Heart left ventricle (tissue), 16 donors: Measurements from ENCODE around the gene ABHD12B. TPM values are rescaled to one million over a fixed set of nuclear protein-coding genes. Genes with fewer than 3 reads are reported as not detected.
"Not testable (repeated sequence)": the region's sequence is repeated elsewhere in the genome, so short reads cannot be mapped to it uniquely, and the experiment has no call there.

Experiments
- ATAC-seq, 4 donors: fragments of 200-7000 bp; cut with Tn5 transposase; one replicate each; pipeline ENCODE4 v1.9.1; 2020 to 2022; ENCODE audit warnings: moderate library complexity in 4 of 4, mild to moderate bottlenecking in 3 of 4, moderate number of reproducible peaks in 1 of 4
- DNase-seq, 5 donors: peaks; one replicate each; pipeline ENCODE4 v3.0.0-alpha.2; 2020
- H3K27ac ChIP-seq, 12 donors: fragments of 200-600 bp; sonication (generic) in 4 of 12; one replicate each; pipeline versions ENCODE4 v1.5.0 to v1.8.0; 2016 to 2022; ENCODE audit warnings: mild to moderate bottlenecking in 2 of 12
- H3K27me3 ChIP-seq, 9 donors: fragments of 200-600 bp; sonication (generic) in 2 of 9; one replicate each; pipeline versions ENCODE4 v1.5.1 to v1.8.0; 2016 to 2022; ENCODE audit warnings: mild to moderate bottlenecking in 3 of 9
- H3K36me3 ChIP-seq, 9 donors: fragments of 200-600 bp; sonication (generic) in 2 of 9; one replicate each; pipeline versions ENCODE4 v1.5.0 to v1.8.0; 2018 to 2022; ENCODE audit warnings: mild to moderate bottlenecking in 2 of 9
- H3K4me1 ChIP-seq, 12 donors: fragments of 200-600 bp; sonication (generic) in 4 of 12; one replicate each; pipeline versions ENCODE4 v1.5.0 to v1.8.0; 2016 to 2022; ENCODE audit warnings: mild to moderate bottlenecking in 3 of 12
- H3K4me3 ChIP-seq, 12 donors: fragments of 200-600 bp; sonication (generic) in 4 of 12; one replicate each; pipeline versions ENCODE4 v1.5.0 to v1.8.0; 2017 to 2022; ENCODE audit warnings: mild to moderate bottlenecking in 9 of 12, moderate library complexity in 4 of 12
- H3K9me3 ChIP-seq, 12 donors: fragments of 200-600 bp; sonication (generic) in 4 of 12; one replicate each; pipeline versions ENCODE4 v1.5.0 to v1.8.0; 2016 to 2022; ENCODE audit warnings: mild to moderate bottlenecking in 1 of 12
- CTCF ChIP-seq, 12 donors: fragments of 200-600 bp; sonication (generic) in 4 of 12; IDR thresholded peaks; one replicate each; pipeline versions ENCODE4 v1.5.0 to v1.8.0; 2018 to 2022; ENCODE audit warnings: antibody characterized with exemption in 12 of 12, mild to moderate bottlenecking in 5 of 12
- POLR2A ChIP-seq, 2 donors: fragments of 450-650 bp; IDR thresholded peaks; one replicate each; pipeline ENCODE4 v1.6.1; 2017; ENCODE audit warnings: antibody characterized with exemption in 2 of 2, mild to moderate bottlenecking in 2 of 2, moderate library complexity in 2 of 2
- WGBS, 4 donors: extraction: QIAGEN DNeasy Blood & Tissue Kit in 2 of 4; methylation state at CpG; one replicate each; pipeline versions ENCODE4 v1.1.5 to v1.1.7; 2013 to 2018; 5-methylcytosine and 5-hydroxymethylcytosine counted together
- intact Hi-C, 10 donors: fragments of 100-400 bp; cut with DNase I; formaldehyde crosslinking; loops; one replicate each; pipeline versions ENCODE4 v1.11.1 to v1.14.2; 2022
- polyA plus RNA-seq, 2 donors: library from polyadenylated mRNA; stranded (reverse); fragments of 200-250 nt; gene quantifications; one replicate each; pipeline ENCODE4 v1.2.3, GENCODE V29; 2013
- total RNA-seq, 9 donors: library from RNA; depleted of rRNA in 2 of 9; stranded (reverse); fragments of >200 nt in 2 of 9; fragmentation: NEBNext Ultra II Directional in 3 of 9; extraction: Animal tissue kit (Norgen Biotek cat#: 25700) in 3 of 9; gene quantifications; one replicate each; pipeline versions ENCODE4 v1.1.0 to v1.2.4, GENCODE V29; 2016 to 2023
- donor health status: ischemic (EF 13 %, LVEDD 7.1; RV severe dilation, severe dysfunction).
- donor health status: healthy with polysubstance abuse.
- donor health status: DM: no; HTN: yes; CAD: no.
- donor health status: DM: no; HTN: no; CAD: no.
- donor health status: ischemic (EF 25% LVEDD 6.9; RV normal size, moderate dysfunction).
- donor health status: ischemic (EF 25% LVEDD 5.7; RV mildly dilated, moderate dysfunction).
- donor health status: healthy.
- donor health status: DM: yes; HTN: yes; CAD: no.
- donor health status: ischemic (EF 35%, LVEDD 5.7; RV mildly dilated, moderate dysfunction).
- donor health status: nonischemic (EF 11% LVEDD 7.7; RV severe dilation, severe dysfunction).
- donor health status: DM: yes; HTN: yes; CAD: no.
- donor health status: PGD.
- donor health status: ischemic (EF 29% LVEDD 5.4; RV normal size, mild dysfunction).
- donor health status: nonischemic (EF 23%, LVEDD 6.1; RV moderate dilation, normal function).

Gene ABHD12B
- total and polyA plus RNA-seq, 11 donors: 1.2 TPM; not detected in 10

DNA sequence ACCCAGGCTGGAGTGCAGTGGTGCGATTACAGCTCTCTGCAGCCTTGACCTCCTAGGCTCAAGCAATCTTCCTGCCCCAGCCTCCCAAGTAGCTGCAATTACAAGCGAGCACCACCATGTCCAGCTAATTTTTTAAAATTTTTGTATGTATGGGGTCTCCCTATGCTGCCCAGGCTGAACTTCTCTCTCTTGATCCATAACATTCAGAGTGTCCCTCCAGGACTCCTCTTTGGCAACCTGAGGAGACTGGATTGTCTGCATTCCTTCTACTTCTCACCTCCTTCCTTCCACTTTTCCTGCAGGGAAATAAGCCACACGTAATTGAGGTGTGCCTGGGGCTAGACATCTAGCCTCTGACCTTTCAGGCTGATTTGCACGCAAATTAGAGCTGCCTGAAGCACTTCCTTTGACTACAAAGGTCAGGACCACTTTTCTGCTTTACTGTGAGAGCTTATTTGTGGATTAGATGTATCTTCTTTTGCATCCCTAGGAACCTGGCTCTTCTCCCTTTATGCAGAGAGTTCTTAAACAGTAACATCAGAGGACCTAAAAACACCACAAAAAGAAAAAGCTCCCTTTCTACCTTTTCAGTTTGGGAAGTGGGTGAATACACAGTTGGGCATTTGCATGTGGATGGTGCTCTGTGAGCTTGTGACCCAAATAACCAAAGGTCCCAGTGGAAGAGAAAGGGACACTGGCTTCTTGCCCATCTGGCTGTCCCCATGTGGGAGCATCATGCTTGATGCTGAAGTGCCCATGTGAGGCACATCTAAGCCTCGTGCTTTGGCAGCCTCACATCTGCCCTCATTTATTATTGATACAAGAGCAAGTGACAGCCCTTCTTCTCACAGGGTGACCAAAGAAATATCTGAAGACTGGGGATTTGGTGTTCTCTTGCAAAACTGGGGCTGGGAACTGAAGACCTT lies 38.9 kb downstream of the ABHD12B start:
- Histone ChIP-seq H3K36me3 (peaks cover 0 to 100% (median 73%) of the 10 kb centered on the region in 9 donors), H3K9me3 (no peaks in the 10 kb centered on the region), H3K4me3 (no peak overlapping the region), H3K27me3 (no peaks in the 10 kb centered on the region), H3K4me1 (no peaks in the 10 kb centered on the region), H3K27ac (no peak overlapping the region)
- intact Hi-C loops: no loop called here
- WGBS, 4 donors: 79 to 86% (median 83%) methylated on average over 5 of the region's 5 CpGs
- ATAC-seq: no peak
- TF ChIP-seq POLR2A (IDR thresholded peaks at IDR 0.05): no peak
- no peak for TF ChIP-seq CTCF (IDR thresholded peaks at IDR 0.05)
- no peak for DNase-seq

- no peak for TF ChIP-seq CTCF (IDR thresholded peaks at IDR 0.05)
- no peak for TF ChIP-seq POLR2A (IDR thresholded peaks at IDR 0.05)
- H3K9me3 ChIP-seq: no peaks in the 10 kb centered on the region
- no peak for ATAC-seq
- H3K27me3 ChIP-seq: no peaks in the 10 kb centered on the region
- no peak overlapping the region for H3K4me3 ChIP-seq
- H3K36me3 ChIP-seq: peaks cover 0 to 89% (median 41%) of the 10 kb centered on the region in 9 donors
- peaks cover 0 to 10% (median 0%) of the 10 kb centered on the region in 12 donors for H3K4me1 ChIP-seq
- DNase-seq: no peak
- H3K27ac ChIP-seq: no peak overlapping the region
- intact Hi-C loops: no loop called here
- 87 to 89% (median 88%) methylated on average over 5 to 6 of the region's 6 CpGs for WGBS, 4 donors
These were observed 45.6 kb downstream of the ABHD12B start for GRCh38 chr14:50917449-50917848.

DNA sequence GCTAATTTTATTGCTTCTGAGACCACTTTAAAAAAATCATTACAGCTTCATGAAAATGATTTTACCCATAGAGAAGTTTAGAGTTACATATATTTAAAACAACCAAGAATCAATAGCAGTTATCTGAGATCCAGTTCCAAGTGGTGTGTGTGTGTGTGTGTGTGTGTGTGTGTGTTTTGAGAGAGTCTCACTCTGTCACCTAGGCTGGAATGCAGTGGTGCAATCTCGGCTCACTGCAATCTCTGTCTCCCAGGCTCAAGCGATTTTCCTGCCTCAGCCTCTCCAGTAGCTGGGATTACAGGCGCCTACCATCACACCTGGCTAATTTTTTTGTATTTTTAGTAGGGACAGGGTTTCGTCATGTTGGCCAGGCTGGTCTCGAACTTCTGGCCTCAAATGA lies 47.7 kb downstream of the ABHD12B start:
- H3K27me3 ChIP-seq, ATAC-seq, DNase-seq, H3K9me3 ChIP-seq, intact Hi-C loops, H3K4me3 ChIP-seq, H3K4me1 ChIP-seq, H3K27ac ChIP-seq: not testable (repeated sequence)
- peaks cover 0 to 87% (median 48%) of the 10 kb centered on the region in 9 donors for H3K36me3 ChIP-seq
- 84 to 90% (median 88%) methylated on average over 5 of the region's 5 CpGs for WGBS, 4 donors

GRCh38 chr14:50920482-50921230 lies 48.8 kb downstream of the ABHD12B start:
- 59 to 65% (median 62%) methylated on average over 9 of the region's 9 CpGs for WGBS, 4 donors

More at GRCh38 chr14:50920482-50921230, 48.8 kb downstream of the ABHD12B start:
- TF ChIP-seq POLR2A (IDR thresholded peaks at IDR 0.05): no peak
- TF ChIP-seq CTCF (IDR thresholded peaks at IDR 0.05): no peak
- H3K27me3 ChIP-seq: no peaks in the 10 kb centered on the region
- peak in 1 of 4 donors; percentile 26 for ATAC-seq
- no peaks in the 10 kb centered on the region for H3K9me3 ChIP-seq
- H3K4me3 ChIP-seq: no peak overlapping the region
- intact Hi-C loops: no loop called here
- DNase-seq: no peak
- H3K4me1 ChIP-seq: peaks cover 0 to 10% (median 0%) of the 10 kb centered on the region in 12 donors
- H3K36me3 ChIP-seq: peaks cover 0 to 80% (median 42%) of the 10 kb centered on the region in 9 donors
- peak overlapping the region in 3 of 12 donors; percentile 30 to 69 (median 41) for H3K27ac ChIP-seq
